Right lobe of liver (tissue), 6 donors: ENCODE data around the gene INKA1. TPM values are rescaled to one million over a fixed set of nuclear protein-coding genes. Genes with fewer than 3 reads are reported as not detected.

Experiments used
- ATAC-seq, 4 donors: fragments of 200-7000 bp; cut with Tn5 transposase; one replicate each; pipeline ENCODE4 v1.9.1; 2020; ENCODE audit warnings: mild to moderate bottlenecking in 4 of 4, moderate library complexity in 4 of 4
- DNase-seq, 3 donors: peaks; one replicate each; pipeline ENCODE4 v3.0.0-alpha.2; 2020
- H3K27ac ChIP-seq, 3 donors: fragments of 200-600 bp; one replicate each; pipeline ENCODE4 v1.8.0; 2022
- H3K27me3 ChIP-seq, 2 donors: fragments of 200-600 bp; one replicate each; pipeline ENCODE4 v1.8.0; 2022
- H3K36me3 ChIP-seq, 4 donors: fragments of 200-600 bp; sonication (generic) in 1 of 4; one replicate each; pipeline versions ENCODE4 v1.5.1 to v1.8.0; 2017 to 2022; ENCODE audit warnings: control low read depth in 1 of 4
- H3K4me1 ChIP-seq, 4 donors: fragments of 200-600 bp; sonication (generic) in 1 of 4; one replicate each; pipeline versions ENCODE4 v1.5.1 to v1.8.0; 2017 to 2022; ENCODE audit warnings: control low read depth in 1 of 4
- H3K4me3 ChIP-seq, 3 donors: fragments of 200-600 bp; one replicate each; pipeline ENCODE4 v1.8.0; 2022
- H3K9me3 ChIP-seq, 4 donors: fragments of 200-600 bp; sonication (generic) in 1 of 4; one replicate each; pipeline versions ENCODE4 v1.5.1 to v1.8.0; 2017 to 2022; ENCODE audit warnings: control low read depth in 1 of 4
- CTCF ChIP-seq, 4 donors: fragments of 200-600 bp in 3 of 4; fragments of 450-650 bp in 1 of 4; IDR thresholded peaks; one replicate each; pipeline versions ENCODE4 v1.5.1 to v1.8.0; 2016 to 2022; ENCODE audit warnings: antibody characterized with exemption in 4 of 4, mild to moderate bottlenecking in 2 of 4
- POLR2A ChIP-seq: fragments of 450-650 bp; IDR thresholded peaks from one replicate; pipeline ENCODE4 v1.6.1; 2017; ENCODE audit warnings: antibody characterized with exemption, mild to moderate bottlenecking
- WGBS: methylation state at CpG from one replicate; pipeline ENCODE4 v1.1.6; 2018; ENCODE audit warnings: low coverage, low lambda C conversion rate; ENCODE audit not compliant: insufficient coverage; ENCODE audit errors: missing lambda C conversion rate; 5-methylcytosine and 5-hydroxymethylcytosine counted together
- intact Hi-C, 2 donors: fragments of 100-400 bp; cut with DNase I; formaldehyde crosslinking; loops; one replicate each; pipeline versions ENCODE4 v1.11.2 to v1.14.1; 2022
- total RNA-seq, 6 experiments: library from RNA; depleted of rRNA in 2 of 6; stranded (reverse); fragments of >200 nt in 2 of 6; fragmentation: NEBNext Ultra II Directional in 3 of 6; extraction: Animal tissue kit (Norgen Biotek cat#: 25700) in 3 of 6; gene quantifications; one replicate each; pipeline versions ENCODE4 v1.1.0 to v1.2.4, GENCODE V29; 2016 to 2023
- donor health status: DM: no; HTN: yes; CAD: no.
- donor health status: DM: no; HTN: no; CAD: no.
- donor health status: DM: no; HTN: no; CAD: no.
- donor health status: DM: no; HTN: yes; CAD: no.
- donor health status: DM: no; HTN: yes; CAD: no.

INKA1 gene
- total RNA-seq, 6 experiments from 2014 or later, result 0.46 to 1.2 (median 0.73) TPM

GRCh38 chr3:49786357-49787181 is 16.5 kb upstream of the INKA1 start, which contains the start of gene IP6K1:
TSS of gene IP6K1 (minus strand) at chr3:49786542. CDS start at chr3:49748040, 38,502 bp downstream.
- peak; percentile 99 for ATAC-seq
- Histone ChIP-seq H3K27ac (peak within 1 kb of the TSS; percentile 87 to 96 (median 96)), H3K9me3 (no peaks in the 10 kb centered on the region), H3K27me3 (no peaks in the 10 kb centered on the region), H3K36me3 (peaks cover 0 to 2% (median under 1%) of the 10 kb centered on the region in 4 donors), H3K4me3 (peak within 1 kb of the TSS; percentile 75 to 96 (median 95)), H3K4me1 (peaks cover 0 to 12% (median 6%) of the 10 kb centered on the region in 4 donors)
- 5% methylated on average over 11 of the region's 55 CpGs for WGBS
- peak; percentile 79 for TF ChIP-seq POLR2A
- TF ChIP-seq CTCF (IDR thresholded peaks at IDR 0.05), result peak in 2 of 4 donors; percentile 7 to 8
- peak; percentile 100 for DNase-seq
- intact Hi-C loops, result no loop called here

GRCh38 chr3:49787182-49787464 is 15.9 kb upstream of the INKA1 start:
- TF ChIP-seq CTCF (IDR thresholded peaks at IDR 0.05), result no peak
- no peak for TF ChIP-seq POLR2A
- 56% methylated on average over 2 of the region's 3 CpGs for WGBS
- no peak for ATAC-seq

DNA sequence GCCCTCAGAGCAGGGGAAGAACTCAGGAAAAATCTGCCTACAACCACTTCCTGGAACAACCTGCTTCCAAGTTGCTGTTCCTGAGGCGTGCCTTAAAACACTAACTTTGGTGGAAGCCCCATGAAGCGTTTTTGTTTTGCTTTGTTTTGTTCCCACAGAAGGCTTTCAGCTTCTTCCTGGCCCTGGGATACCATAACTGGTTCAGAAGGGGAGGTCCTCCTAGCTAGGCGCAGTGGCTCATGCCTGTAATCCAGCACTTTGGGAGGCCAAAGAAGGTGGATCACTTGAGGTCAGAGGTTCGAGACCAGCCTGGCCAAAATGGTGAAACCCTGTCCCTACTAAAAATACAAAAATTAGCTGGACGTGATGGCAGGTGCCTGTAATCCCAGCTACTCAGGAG is 15.5 kb upstream of the INKA1 start:
- H3K9me3 ChIP-seq, result no peaks in the 10 kb centered on the region
- no peaks in the 10 kb centered on the region for H3K27me3 ChIP-seq
- peaks cover 0 to 10% (median 5%) of the 10 kb centered on the region in 4 donors for H3K4me1 ChIP-seq
- 77% methylated on average over 4 of the region's 5 CpGs for WGBS
- peak overlapping the region in 2 of 3 donors; percentile 96 for H3K27ac ChIP-seq
- ATAC-seq (no peak), DNase-seq (no peak)
- TF ChIP-seq POLR2A, result no peak
- no peak overlapping the region for H3K4me3 ChIP-seq
- intact Hi-C loops, result no loop called here
- no peaks in the 10 kb centered on the region for H3K36me3 ChIP-seq

More at GRCh38 chr3:49787182-49787464, 15.9 kb upstream of the INKA1 start:
- peaks cover 0 to 10% (median 5%) of the 10 kb centered on the region in 4 donors for H3K4me1 ChIP-seq
- no peak overlapping the region for H3K4me3 ChIP-seq
- intact Hi-C loops, result no loop called here
- no peaks in the 10 kb centered on the region for H3K36me3 ChIP-seq
- H3K9me3 ChIP-seq, result no peaks in the 10 kb centered on the region
- no peaks in the 10 kb centered on the region for H3K27me3 ChIP-seq
- no peak for DNase-seq
- peak overlapping the region; percentile 87 to 96 (median 96) for H3K27ac ChIP-seq

GRCh38 chr3:49788056-49788455 is 15.0 kb upstream of the INKA1 start:
- intact Hi-C loops, result no loop called here
- H3K4me1 ChIP-seq, result peaks cover 0 to 10% (median 5%) of the 10 kb centered on the region in 4 donors
- 100% methylated on average over 1 of the region's 2 CpGs for WGBS
- TF ChIP-seq POLR2A (no peak), CTCF (IDR thresholded peaks at IDR 0.05) (no peak)
- no peaks in the 10 kb centered on the region for H3K9me3 ChIP-seq
- ATAC-seq, result no peak
- no peaks in the 10 kb centered on the region for H3K27me3 ChIP-seq
- no peak overlapping the region for H3K4me3 ChIP-seq
- no peaks in the 10 kb centered on the region for H3K36me3 ChIP-seq
- H3K27ac ChIP-seq, result no peak overlapping the region
- DNase-seq, result peak in 1 of 3 donors; percentile 24
